HG03025 (cell line): Measurements from ENCODE around the gene SIK2.

Experiments
- ATAC-seq: cut with Tn5 transposase; IDR thresholded peaks from one replicate; pipeline ENCODE4 v1.9.1; 2021; ENCODE audit warnings: mild to moderate bottlenecking, moderate library complexity; ENCODE audit not compliant: unreplicated experiment, low FRiP score

The SIK2 gene

DNA sequence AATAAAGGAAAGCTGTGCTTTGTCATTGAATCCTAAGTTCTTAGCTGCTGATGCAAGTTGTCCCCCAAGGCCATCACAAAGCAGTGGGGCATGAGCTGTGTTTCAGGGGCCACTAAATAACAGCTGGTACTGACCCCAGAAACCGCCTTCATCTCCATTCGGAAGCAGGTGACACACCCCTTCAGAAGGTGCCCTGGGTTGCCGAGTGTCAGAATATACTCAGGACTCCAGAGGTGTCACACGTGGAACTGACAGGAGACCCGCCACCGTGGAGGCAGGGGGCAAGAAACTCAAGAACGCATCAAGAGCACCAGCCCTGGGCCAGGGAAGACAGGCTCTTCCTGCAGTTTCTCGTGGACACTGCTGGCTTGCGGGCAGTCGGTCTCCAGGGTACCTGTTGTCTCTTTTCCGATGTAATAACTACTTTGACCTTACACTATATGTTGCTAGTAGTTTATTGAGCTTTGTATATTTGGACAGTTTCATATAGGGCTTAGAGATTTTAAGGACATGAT, 122.4 kb downstream of the SIK2 start:
- ATAC-seq, result no peak

DNA sequence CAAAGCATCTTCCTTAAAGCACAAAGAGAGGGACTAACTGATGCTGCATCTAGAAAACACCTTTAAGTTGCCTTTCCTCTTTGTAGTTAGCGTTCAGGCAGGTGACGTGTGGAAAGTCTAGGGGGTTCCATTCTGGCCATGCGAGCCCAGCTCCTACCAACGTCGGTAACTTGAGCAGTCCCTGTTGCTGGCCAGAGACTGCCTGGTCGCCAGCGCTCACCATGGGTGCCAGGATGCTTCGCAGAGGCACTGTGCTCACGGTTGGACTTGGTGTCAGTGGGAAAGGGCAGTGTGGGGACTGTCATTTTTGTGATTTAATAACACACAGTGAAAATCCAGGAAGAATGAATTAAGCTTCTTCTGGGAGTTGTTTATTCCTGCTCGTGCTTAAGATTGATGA, 123.4 kb downstream of the SIK2 start:
- no peak for ATAC-seq

- no peak for ATAC-seq
These were observed 124.1 kb downstream of the SIK2 start for GRCh38 chr11:111726301-111726713.

GRCh38 chr11:111727431-111727830, 125.2 kb downstream of the SIK2 start:
- no peak for ATAC-seq

DNA sequence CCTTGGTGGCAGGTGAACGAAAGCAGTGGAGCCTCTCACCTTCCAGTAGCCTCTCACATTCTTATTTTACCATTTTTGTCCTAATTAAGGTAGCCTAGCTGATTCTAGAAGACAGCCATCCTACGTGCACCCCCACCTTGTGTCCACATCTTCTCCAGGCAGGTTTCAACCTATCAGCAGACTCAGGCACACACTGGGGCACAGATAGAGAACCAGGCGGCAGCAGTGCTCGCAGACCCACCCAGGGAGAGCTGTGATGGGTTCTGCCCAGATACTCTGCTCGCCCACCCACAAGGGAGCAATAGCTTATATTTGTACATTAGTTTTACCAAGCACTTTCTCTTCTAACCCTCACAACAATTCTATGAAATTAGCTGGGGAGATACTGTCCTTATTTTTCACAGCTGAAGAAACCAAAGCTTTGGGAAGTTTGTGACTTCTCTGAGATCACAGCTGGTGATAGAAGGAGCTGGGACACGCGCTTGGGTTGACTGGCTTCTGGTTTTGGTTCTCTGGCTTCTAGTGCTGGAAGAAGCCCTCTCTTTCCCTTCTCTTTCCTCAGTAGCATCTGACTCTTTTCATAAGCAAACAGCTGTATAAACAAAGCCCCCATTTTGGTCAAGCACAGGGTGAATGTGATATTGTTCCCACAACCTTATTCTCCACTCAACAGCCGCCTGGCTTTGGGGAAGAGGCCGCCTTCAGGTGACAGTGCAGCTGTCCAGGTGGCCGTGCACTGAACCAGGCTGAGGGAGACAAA, 127.0 kb downstream of the SIK2 start:
- ATAC-seq, result no peak

- ATAC-seq, result no peak
These were observed 127.6 kb downstream of the SIK2 start for GRCh38 chr11:111729831-111730311.

GRCh38 chr11:111730871-111731591, 128.8 kb downstream of the SIK2 start:
- ATAC-seq, result no peak

DNA sequence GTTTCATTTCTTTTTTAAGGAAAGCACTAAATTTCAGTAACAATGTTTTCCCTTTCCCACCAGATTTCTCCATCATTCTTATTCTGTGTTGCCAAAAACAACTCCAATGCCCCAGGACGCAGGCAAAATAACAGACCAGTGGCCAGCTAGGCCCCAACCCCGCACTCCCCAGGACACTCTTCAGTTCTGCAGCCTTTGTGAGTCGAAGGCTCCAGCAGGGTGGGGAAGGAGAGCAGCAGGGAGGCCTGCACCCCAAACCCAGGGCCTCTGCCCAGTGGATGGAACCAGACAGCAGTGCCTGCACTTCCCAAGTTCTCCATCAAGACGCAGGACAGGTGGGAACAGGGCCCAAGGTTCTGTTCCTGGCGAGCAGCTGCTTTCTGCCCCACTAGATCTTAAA, 129.6 kb downstream of the SIK2 start:
- no peak for ATAC-seq

GRCh38 chr11:111733016-111733415, 130.8 kb downstream of the SIK2 start:
- ATAC-seq, result no peak

- ATAC-seq, result no peak
These were observed 131.4 kb downstream of the SIK2 start for GRCh38 chr11:111733611-111734088.

- ATAC-seq, result no peak
These were observed 132.1 kb downstream of the SIK2 start for GRCh38 chr11:111734101-111734953.

DNA sequence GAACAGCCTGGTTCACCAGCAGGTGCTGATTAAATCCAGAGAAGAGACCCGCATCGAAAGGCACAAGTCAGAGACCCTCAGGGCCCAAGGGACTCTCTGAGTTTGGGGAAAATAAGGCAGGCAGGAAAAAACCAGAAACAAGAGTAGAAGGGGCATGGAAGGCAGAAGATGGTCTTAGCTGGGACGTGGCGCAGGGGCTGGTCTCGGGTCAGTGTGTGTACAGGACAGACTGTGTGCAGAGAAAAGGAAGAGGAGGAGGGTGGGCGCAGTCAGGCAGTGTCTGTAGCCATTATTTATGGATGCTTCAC, 132.7 kb downstream of the SIK2 start:
- ATAC-seq, result no peak

GRCh38 chr11:111735262-111736116, 133.2 kb downstream of the SIK2 start:
- no peak for ATAC-seq

DNA sequence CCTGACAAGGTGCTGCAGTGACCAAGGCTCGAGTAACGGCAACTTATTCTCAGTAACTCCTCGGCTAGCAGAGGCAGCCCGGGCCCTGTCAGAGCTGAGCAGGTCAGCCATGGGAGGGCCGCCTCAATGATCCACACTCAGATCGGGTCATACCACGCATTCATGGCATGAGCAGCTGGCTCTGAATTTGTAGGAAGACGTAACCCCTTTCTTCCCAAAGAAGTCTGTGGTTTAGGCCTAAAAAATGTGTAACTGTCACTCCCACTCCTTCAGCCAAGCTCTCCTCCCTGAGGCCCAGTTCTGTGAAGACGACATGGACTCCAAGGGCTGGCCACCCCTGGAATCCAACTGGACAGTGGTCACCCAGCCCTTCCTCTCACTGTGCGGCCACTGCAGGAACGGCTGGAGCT, 133.9 kb downstream of the SIK2 start:
- ATAC-seq, result no peak

DNA sequence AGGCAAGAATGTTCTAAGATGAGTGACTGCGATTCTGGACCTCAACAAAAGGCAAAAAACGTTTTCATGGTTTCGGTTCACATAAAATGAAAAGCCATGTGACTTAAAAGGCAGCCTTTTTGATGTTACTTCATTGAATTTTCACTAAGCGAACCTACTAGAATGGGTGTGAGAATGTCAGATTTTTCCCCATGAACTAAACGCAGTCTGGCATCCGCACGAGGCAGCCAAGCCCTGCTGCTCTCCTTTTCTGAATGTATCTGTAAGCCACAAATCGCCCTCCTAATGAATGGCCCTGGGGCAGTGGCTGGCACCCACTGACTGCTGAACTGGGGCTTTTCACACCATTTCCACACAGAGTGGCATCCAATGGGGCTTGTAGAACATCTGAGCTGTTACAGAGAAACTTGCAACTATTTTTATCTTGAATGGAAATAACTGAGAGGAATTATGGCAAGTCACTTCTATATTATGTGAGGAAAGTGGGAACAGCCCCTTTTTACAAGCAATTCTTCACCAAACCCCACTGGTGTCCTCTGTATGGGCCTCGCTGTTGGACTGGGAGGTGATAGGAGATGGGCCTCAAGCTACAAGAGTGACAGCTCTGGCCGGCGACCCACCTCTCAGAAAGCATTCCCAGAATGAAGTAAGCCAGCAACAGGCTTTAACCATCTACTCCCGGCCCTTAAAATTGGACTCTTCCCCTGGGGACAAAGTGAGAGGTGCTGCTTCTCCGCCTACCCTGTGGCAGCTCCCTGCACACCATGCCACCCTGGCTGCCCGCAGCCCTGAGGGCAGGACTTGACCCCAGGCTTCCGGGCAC, 134.6 kb downstream of the SIK2 start:
- ATAC-seq, result no peak

DNA sequence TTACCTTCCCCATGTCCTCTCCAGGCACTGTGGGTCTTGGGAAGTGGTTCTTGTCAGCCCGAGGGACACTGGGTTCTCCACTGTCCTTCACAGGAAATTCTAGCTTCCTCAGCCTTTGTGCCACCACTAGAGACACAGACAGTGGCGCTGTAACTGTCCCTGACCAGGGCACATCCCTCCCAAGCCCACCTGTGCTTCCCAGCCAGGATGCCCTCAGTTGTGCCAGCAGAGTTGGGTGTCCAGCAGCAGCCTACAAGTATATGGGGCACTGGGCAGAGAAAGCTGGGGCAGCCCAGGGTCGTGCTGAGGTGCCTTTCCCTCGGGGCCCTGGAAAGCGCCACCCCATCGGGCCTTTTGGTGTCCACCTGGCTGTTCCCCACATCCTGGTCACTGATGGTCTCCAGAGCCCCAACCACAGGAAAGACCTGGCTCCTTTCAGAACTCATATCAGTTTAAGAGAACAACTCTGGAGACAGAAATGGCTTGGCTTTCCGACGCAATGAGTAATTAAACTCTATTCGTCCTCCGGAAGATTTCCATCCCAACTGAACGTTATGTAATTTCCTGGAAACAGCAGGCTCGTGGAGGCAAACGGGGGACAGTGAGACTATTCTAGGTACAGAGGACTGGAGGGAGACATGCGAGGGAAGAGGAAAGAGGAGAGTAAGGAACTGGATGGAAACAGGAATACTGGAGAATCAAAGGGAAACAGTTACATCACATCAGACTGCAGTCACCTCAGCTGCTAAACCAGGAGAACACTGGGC, 135.4 kb downstream of the SIK2 start:
- ATAC-seq, result no peak

- ATAC-seq, result no peak
These were observed 137.1 kb downstream of the SIK2 start for GRCh38 chr11:111739299-111739698.

GRCh38 chr11:111741751-111742150, 139.5 kb downstream of the SIK2 start:
- no peak for ATAC-seq
